Astrocyte (in vitro differentiated cells and primary cell): ENCODE data around the gene PRDM11.

Source experiments
- CTCF ChIP-seq: IDR thresholded peaks from 2 replicates; pipeline ENCODE4 v1.5.1; 2011; ENCODE audit warnings: low read depth, mild to moderate bottlenecking, inconsistent platforms, low read length, moderate library complexity; ENCODE audit not compliant: insufficient read depth
- EZH2 ChIP-seq: IDR thresholded peaks from 2 replicates; pipeline ENCODE4 v1.6.1; 2012; ENCODE audit warnings: mild to moderate bottlenecking, low read length, inconsistent platforms; ENCODE audit not compliant: insufficient read depth

GRCh38 chr11:45151362-45151982 is 5.0 kb downstream of the PRDM11 start:
- no peak for TF ChIP-seq CTCF
- TF ChIP-seq EZH2: no peak
